ENCODE results near the gene TSPY8.
"Not testable (repeated sequence)": the region's sequence is repeated elsewhere in the genome, so short reads cannot be mapped to it uniquely, and the experiment has no call there.

Gene TSPY8

GRCh38 chrY:9357497-9357896 is at the start of gene TSPY8:
TSS of gene TSPY8 (plus strand) at chrY:9357797. CDS start at chrY:9357843, 46 bp downstream.
- in situ Hi-C loops (cut with MboI; ENCODE audit: low sequenced_read_pairs) = not testable (repeated sequence)

GRCh38 chrY:9320996-9321395 is 36.6 kb upstream of the TSPY8 start:
- in situ Hi-C loops (cut with MboI; ENCODE audit: low sequenced_read_pairs) = no loop called here

- in situ Hi-C loops (cut with MboI; ENCODE audit: low sequenced_read_pairs) = not testable (repeated sequence)
These were observed 20.4 kb upstream of the TSPY8 start, which contains the start of gene TSPY4 for GRCh38 chrY:9337164-9337563. TSS of gene TSPY4 (plus strand) at chrY:9337464. CDS start at chrY:9337510, 46 bp downstream.

GRCh38 chrY:9396527-9396926 is 38.9 kb downstream of the TSPY8 start:
- in situ Hi-C loops (cut with MboI; ENCODE audit: low sequenced_read_pairs) = not testable (repeated sequence)

GRCh38 chrY:9398121-9398520 is 40.5 kb downstream of the TSPY8 start, which contains the start of gene TSPY3:
TSS of gene TSPY3 (plus strand) at chrY:9398421. CDS start at chrY:9398467, 46 bp downstream.
- in situ Hi-C loops (cut with MboI; ENCODE audit: low sequenced_read_pairs) = not testable (repeated sequence)
